DND-41 (cell line): ENCODE results near the gene CAMKV.

Experiments used
- CTCF ChIP-seq: IDR thresholded peaks from 2 replicates; pipeline ENCODE4 v1.5.1; 2012; ENCODE audit warnings: borderline replicate concordance, low read length, moderate library complexity, mild to moderate bottlenecking; ENCODE audit not compliant: poor library complexity, severe bottlenecking; ENCODE audit errors: extremely low read depth
- EZH2 ChIP-seq: IDR thresholded peaks from 3 replicates; pipeline ENCODE4 v1.6.1; 2012; ENCODE audit warnings: borderline replicate concordance, low read depth, mild to moderate bottlenecking, moderate library complexity, low read length, inconsistent platforms; ENCODE audit not compliant: severe bottlenecking

GRCh38 chr3:49898991-49899390 lies 29.3 kb upstream of the CAMKV start:
- TF ChIP-seq EZH2 (no peak), CTCF (no peak)
